GM18498 (cell line): ENCODE results near the gene PRKG1.

ENCODE experiments used
- ATAC-seq: cut with Tn5 transposase; IDR thresholded peaks from one replicate; pipeline ENCODE4 v1.9.1; 2021; ENCODE audit warnings: mild to moderate bottlenecking, moderate library complexity; ENCODE audit not compliant: unreplicated experiment

PRKG1 gene

GRCh38 chr10:51772387-51772786 lies 698.1 kb downstream of the PRKG1 start:
- no peak for ATAC-seq

- no peak for ATAC-seq
These were observed 699.4 kb downstream of the PRKG1 start for GRCh38 chr10:51773681-51774080.

DNA sequence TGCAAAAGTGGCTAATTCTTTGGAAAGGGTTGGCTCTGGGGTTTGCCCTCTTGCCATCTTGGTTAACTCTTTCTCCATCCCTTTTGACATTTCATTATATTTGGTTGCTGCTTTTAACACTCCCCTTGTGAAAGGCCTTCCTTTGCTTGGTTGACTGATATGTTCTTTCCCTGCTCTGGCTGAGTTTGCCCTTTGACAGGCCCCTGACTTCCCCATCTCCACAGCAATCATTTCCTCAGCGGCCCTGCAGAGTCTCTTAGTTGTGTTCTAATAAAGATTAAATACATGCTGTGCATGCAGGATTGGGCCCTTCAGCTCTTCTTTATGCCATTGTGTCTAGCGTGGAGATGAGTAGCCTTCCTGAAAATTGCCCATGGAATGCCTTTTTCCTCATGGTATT lies 709.7 kb downstream of the PRKG1 start:
- no peak for ATAC-seq

GRCh38 chr10:51786016-51786683 lies 711.9 kb downstream of the PRKG1 start:
- ATAC-seq, result no peak

DNA sequence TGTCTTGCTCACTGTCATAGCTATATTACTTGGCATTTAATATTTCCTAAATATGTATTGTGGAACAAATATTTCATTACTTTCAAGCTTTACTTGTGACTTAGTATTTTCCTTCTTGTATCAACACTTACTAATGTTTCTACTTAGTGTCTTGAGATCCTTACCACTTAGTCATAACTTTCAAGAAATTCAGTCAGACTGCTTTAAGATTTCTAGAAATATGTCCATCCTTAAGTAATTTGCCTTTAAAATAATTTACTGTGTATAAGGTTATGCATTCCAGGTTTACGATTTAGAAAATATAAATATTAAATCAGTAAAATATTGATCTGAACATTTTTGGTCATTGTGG lies 712.4 kb downstream of the PRKG1 start:
- no peak for ATAC-seq

- no peak for ATAC-seq
These were observed 714.0 kb downstream of the PRKG1 start for GRCh38 chr10:51788273-51788672.

DNA sequence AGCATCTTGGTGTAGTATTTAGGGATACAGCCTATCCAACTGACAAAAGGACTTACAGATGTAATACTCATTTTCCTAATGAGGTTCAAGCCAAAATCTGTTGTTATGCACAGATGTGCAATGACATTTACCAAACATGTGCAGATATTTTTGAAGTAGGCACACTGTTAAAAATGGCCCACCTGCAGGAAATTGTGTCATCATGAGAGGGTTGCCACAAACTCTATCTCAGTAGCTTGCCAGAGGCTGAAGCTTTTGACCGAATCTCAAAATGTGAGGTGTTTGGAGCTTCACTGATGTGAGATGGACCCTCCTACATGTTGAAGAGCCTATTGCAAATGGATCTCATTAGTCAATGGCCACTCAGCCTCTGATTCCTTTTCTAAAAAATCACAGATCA lies 714.8 kb downstream of the PRKG1 start:
- no peak for ATAC-seq

- no peak for ATAC-seq
These were observed 715.6 kb downstream of the PRKG1 start for GRCh38 chr10:51789903-51790302.

- no peak for ATAC-seq
These were observed 718.4 kb downstream of the PRKG1 start for GRCh38 chr10:51792678-51793077.

DNA sequence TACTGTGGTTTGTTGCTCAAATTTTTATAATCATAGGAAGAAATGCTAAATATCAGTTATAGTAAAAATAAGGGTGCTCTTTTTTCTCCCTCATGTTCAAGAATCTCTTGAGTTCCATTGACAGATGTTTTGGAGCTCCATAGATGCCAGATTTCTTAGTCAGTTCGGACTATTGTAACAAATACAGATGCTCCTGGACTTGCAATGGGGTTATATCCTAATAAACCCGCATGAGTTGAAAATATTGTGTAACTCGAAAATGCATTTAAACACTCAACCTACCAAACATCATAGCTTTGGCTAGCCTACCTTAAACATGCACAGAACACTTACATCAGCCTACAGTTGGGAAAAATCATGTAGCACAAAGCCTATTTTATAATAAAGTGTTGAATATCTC lies 725.8 kb downstream of the PRKG1 start:
- no peak for ATAC-seq

GRCh38 chr10:51800725-51801424 lies 726.6 kb downstream of the PRKG1 start:
- no peak for ATAC-seq

- no peak for ATAC-seq
These were observed 727.7 kb downstream of the PRKG1 start for GRCh38 chr10:51802030-51802429.

DNA sequence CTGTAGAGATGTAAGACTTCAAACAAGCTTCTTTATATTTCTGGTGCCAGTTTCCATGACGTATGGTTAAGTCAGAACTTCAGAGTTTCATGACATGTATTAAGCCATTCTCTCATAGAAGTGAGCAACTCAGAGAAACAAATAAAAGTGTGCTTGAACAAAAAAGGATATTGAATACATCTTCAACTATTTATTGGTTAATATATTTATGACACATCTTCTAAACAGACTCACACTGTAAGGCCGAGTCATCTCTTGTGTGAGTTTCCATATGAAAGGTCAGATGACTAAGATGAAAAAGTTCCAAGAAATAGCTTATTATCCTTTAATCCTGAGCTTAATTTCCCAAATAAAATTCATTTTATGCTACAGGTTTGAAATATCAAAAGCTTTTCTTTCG lies 730.6 kb downstream of the PRKG1 start:
- ATAC-seq, result no peak

DNA sequence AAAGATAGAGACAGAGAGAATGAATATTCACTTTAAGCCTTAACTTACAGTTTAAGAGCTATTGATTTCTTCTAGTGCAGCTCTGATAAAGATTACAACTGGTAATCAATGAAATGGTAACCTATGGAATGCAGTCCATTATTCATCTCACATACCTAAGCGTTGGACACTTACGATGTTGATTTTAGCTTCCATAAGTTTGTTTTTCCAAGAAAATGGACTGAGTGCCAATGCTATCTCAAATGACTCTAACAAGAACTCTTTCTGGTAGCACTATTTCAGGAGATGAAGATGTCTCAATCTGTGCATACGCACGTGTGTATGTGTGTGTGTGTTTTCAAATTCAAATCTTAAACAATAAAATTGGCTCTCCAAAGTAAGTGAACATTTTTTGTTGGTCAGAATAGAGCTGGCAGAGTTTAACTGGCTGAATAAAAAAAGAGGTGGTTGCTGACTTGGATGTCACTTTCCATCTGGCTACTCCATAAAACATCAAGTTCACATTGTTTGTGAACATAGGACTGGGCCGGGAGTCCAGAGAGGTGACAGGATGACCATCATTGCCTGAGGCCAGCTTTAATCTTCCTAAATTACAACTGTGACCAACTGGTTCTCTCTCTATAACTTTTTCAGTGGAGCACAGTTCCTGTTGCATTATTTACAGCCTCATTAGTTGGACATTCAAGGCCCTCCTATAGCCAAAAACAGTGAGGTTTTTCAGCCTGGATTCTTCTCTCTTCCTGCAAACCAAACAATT lies 732.0 kb downstream of the PRKG1 start:
- no peak for ATAC-seq

- ATAC-seq, result no peak
These were observed 733.9 kb downstream of the PRKG1 start for GRCh38 chr10:51808187-51808586.

DNA sequence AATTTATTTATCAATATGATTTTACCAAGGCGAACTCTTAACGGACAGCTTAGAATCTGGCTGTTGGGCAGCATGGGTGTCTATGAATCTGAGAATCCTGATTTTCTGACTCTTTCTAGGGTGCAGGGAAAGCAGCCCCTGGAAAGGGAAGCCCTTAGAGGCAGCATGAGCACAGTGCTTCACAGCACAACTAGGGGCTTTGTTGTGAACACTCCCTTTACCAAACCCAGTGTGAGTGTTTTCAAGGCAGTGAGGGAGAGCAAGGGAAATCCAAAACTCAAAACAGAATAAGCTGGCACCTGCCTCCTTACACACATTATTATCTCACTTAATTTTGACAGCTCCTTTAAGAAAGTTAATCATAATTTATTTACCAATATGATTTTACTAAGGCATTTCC lies 741.4 kb downstream of the PRKG1 start:
- ATAC-seq, result no peak

- no peak for ATAC-seq
These were observed 746.8 kb downstream of the PRKG1 start for GRCh38 chr10:51821045-51821444.

GRCh38 chr10:51821745-51822144 lies 747.5 kb downstream of the PRKG1 start:
- ATAC-seq, result no peak

DNA sequence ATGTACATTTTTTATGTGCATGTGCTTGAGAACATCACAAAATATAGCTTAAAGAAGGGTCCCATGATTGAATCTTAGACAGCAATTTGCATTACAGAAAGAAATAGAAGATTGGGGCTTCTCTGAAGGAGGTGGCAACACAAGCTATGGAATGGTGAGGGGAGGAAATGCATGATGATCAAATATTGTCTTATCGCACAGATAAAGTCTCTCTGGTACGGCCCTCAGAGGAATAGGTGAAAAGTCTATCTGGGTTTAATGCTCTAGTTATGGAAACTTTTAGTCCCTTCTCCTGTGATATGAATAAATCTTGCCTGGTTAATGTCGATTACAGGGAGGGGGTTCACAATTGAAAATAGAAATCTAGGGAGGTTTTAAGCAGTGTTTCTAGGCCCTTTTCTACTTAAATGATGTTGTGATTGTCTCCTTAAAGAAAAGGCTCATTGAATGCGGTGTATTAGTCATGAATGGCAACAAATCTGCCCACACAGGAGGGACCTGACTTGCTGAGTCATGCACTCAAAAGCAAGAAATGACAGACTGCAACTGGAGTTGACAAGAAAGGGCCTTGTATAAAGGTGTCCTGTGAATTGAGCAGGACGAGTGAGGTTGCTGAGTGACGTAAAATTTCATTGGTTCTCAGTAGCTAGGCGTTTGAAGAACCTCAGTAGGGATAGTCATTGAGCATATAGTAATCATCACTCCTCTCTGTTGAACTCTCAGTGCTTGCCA lies 758.5 kb downstream of the PRKG1 start:
- peak; percentile 66 for ATAC-seq

GRCh38 chr10:51834548-51834947 lies 760.3 kb downstream of the PRKG1 start:
- no peak for ATAC-seq

DNA sequence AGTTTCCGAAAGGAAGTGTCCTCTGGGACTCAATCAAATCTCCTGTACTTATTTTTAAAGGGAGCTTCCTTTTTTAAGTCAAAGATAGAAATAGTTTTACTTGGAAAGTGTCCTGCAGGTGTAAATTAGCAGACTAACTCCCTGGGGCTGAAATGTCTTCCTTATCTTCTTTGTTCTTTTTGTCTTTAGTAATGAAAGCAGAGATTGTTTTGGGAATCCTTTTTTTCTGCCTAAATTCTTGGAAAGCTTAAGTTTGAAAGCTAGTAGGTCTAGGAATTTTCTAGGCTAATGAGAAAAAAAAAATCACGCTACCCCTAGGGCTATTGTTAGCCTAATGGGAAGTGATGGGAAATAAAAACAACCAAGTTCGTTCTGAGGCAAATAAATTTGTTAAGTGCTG lies 764.2 kb downstream of the PRKG1 start:
- ATAC-seq, result no peak
